22Rv1 (cell line): Measurements from ENCODE around the gene IGLL5.

ENCODE experiments used
- H3K27ac ChIP-seq: fragments of 450-650 bp; 2 replicates; pipeline ENCODE4 v1.5.1; 2017
- ZFX ChIP-seq: fragments of 450-650 bp; IDR thresholded peaks from 2 replicates; pipeline ENCODE4 v1.6.1; 2017; ENCODE audit warnings: antibody characterized with exemption, borderline replicate concordance
- TF ChIP-seq, protein P1 (sequence below): fragments of 450-650 bp; IDR thresholded peaks from 2 replicates; pipeline ENCODE4 v1.5.1; 2017; ENCODE audit warnings: mild to moderate bottlenecking

The IGLL5 gene

GRCh38 chr22:22888571-22889353 is 1.1 kb downstream of the IGLL5 start:
- no peak overlapping the region for H3K27ac ChIP-seq
- TF ChIP-seq, protein P1, sequence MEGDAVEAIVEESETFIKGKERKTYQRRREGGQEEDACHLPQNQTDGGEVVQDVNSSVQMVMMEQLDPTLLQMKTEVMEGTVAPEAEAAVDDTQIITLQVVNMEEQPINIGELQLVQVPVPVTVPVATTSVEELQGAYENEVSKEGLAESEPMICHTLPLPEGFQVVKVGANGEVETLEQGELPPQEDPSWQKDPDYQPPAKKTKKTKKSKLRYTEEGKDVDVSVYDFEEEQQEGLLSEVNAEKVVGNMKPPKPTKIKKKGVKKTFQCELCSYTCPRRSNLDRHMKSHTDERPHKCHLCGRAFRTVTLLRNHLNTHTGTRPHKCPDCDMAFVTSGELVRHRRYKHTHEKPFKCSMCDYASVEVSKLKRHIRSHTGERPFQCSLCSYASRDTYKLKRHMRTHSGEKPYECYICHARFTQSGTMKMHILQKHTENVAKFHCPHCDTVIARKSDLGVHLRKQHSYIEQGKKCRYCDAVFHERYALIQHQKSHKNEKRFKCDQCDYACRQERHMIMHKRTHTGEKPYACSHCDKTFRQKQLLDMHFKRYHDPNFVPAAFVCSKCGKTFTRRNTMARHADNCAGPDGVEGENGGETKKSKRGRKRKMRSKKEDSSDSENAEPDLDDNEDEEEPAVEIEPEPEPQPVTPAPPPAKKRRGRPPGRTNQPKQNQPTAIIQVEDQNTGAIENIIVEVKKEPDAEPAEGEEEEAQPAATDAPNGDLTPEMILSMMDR = no peak
- no peak for TF ChIP-seq ZFX

- H3K27ac ChIP-seq = no peak overlapping the region
- TF ChIP-seq, protein P1 = no peak
- TF ChIP-seq ZFX = no peak
Measured at GRCh38 chr22:22890085-22890484, 2.5 kb downstream of the IGLL5 start.

DNA sequence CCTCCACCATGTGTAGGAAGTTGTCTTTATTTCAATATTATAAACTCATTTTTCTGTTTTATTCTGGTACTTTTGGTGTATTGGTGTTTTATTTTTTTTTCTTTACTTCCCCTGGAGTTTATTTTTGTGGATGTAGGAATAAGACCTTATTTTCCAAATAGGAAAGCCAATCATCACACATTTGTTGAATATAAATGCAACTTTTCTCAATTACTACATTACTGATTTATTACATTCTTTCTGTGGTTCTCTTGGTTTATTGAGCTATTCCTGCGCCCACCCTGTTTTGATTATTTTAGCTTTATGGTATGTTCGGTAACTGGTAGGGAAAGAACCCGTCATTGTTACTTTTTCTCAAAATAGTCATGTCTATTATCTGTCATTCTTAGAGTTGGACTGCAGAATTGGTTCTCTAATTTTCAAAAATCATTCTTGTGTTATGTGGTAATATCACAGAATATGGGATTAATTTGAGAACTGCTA is 3.6 kb downstream of the IGLL5 start:
- H3K27ac ChIP-seq = no peak overlapping the region
- TF ChIP-seq ZFX = no peak
- TF ChIP-seq, protein P1 = no peak

DNA sequence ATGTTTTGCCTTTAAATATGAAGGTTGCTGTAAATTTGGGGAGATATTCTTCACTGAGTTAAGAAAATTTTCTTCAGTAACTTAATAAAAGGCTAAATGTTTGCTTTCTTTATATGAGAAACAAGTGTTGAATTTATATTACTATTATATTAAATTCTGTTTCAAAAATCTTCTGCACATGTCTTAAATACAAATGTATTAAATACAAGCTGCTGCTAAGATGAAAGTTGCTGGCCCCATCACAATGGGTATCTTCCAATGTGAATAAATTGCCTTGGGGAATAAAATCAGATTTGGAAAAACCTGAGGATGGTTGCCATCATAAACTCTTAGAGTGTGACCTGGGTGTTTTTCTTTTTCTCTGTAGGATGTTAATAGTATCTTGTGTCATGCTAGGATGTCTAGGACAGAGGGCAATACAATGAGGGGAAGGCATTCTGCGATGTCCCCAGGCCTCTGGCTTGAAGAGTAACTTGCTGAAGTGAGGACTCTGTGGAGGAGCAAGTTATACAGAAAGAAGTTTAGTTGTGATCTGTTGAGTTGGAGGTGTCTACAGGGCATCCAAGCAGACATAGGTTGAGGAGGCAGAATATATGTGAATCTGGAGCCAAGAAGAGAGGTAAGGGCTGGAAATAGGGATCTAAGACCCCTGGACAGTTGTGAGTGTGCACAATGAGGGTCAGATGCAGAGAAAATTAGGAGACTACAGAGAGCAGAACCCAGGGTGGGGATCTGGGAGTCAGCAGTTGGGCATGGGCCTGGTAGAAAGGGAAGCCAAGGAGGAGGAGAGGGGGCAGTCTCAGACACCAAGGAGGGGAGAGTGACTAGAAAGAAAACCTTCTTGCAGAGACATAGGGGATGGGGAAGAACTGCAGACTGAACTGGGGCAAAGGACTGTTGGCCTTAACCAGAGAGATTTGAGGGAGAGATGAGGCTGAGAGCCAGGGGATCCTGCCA is 4.8 kb downstream of the IGLL5 start:
- H3K27ac ChIP-seq = no peak overlapping the region
- TF ChIP-seq, protein P1 = no peak
- TF ChIP-seq ZFX = no peak

- TF ChIP-seq ZFX = no peak
- TF ChIP-seq, protein P1 = no peak
- H3K27ac ChIP-seq = no peak overlapping the region
Measured at GRCh38 chr22:22893077-22893805, 5.6 kb downstream of the IGLL5 start.

DNA sequence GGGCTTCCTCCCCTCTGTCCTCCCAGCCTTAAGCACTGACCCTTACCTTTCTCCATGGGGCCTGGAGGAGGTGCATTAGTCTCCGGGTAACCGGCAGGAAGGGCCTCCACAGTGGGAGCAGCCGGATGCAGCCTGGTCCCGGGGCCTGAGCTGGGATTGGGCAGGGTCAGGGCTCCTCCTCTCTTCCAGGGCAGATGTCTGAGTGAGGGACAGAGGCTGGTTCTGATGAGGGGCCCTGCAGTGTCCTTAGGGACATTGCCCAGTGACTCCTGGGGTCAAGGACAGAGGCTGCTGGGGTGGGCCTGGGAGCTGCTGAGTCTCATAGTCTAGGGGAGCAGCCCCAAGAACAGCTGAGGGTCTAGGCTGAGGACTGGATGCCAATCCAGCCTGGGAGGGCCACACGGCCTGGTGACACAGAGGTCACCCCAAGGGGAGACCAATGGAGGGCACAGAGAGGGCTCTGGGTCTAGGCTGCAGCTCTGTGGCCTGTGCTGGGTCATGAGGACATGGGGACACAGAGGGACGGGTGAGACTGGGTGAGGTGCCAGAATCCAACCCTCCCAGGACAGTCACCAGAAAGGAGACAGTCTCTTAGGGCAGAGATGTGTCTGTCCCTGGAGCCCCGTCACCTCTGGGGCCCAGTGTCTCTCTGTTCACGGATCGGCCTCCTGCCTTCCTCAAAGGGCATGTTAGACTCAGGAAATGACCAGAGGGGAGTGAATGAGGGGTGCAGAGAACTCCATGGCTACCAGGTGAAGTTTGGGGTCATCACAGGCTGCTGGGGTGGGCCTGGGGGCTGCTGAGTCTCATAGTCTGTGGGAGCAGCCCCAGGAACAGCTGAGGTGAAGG is 6.5 kb downstream of the IGLL5 start:
- H3K27ac ChIP-seq = no peak overlapping the region
- TF ChIP-seq, protein P1 = no peak
- no peak for TF ChIP-seq ZFX
